ENCODE measurements around the gene RSPH10B.
"Not testable (repeated sequence)": the region's sequence is repeated elsewhere in the genome, so short reads cannot be mapped to it uniquely, and the experiment has no call there.

DNA sequence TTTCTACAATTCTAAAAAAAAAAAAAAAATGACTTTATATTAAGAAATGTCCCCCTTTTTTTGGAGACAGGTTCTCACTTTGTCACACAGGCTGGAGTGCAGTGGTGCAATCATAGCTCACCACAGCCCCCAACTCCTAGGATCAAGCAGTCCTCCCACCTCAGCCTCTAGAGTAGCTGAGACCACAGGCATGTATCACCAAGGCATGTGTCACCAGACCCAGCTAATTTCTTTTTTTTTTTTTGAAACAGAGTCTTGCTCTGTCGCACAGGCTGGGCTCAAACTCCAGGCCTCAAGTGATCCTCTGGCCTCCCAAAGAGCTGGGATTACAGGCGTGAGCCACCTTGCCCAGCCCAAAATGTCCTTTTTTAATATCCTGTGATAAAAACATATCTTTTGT lies 46.3 kb downstream of the RSPH10B start:
- TF ChIP-seq NRF1 (conservative IDR thresholded peaks at IDR 0.05; ENCODE audit: low read depth, low read length); POLR2A (IDR thresholded peaks at IDR 0.05; ENCODE audit: low read depth, low read length): not testable (repeated sequence)

Data from GM12878 (cell line).